Measurements from ENCODE around the gene R3HDML. TPM values are rescaled to one million over a fixed set of nuclear protein-coding genes. Genes with fewer than 3 reads are reported as not detected.

The R3HDML gene
- total and polyA plus RNA-seq, 2 of the 13 experiments (the other 11 are each of a cell fraction or from before 2014, with no cell fraction given), result not detected

- TF ChIP-seq, protein P1, sequence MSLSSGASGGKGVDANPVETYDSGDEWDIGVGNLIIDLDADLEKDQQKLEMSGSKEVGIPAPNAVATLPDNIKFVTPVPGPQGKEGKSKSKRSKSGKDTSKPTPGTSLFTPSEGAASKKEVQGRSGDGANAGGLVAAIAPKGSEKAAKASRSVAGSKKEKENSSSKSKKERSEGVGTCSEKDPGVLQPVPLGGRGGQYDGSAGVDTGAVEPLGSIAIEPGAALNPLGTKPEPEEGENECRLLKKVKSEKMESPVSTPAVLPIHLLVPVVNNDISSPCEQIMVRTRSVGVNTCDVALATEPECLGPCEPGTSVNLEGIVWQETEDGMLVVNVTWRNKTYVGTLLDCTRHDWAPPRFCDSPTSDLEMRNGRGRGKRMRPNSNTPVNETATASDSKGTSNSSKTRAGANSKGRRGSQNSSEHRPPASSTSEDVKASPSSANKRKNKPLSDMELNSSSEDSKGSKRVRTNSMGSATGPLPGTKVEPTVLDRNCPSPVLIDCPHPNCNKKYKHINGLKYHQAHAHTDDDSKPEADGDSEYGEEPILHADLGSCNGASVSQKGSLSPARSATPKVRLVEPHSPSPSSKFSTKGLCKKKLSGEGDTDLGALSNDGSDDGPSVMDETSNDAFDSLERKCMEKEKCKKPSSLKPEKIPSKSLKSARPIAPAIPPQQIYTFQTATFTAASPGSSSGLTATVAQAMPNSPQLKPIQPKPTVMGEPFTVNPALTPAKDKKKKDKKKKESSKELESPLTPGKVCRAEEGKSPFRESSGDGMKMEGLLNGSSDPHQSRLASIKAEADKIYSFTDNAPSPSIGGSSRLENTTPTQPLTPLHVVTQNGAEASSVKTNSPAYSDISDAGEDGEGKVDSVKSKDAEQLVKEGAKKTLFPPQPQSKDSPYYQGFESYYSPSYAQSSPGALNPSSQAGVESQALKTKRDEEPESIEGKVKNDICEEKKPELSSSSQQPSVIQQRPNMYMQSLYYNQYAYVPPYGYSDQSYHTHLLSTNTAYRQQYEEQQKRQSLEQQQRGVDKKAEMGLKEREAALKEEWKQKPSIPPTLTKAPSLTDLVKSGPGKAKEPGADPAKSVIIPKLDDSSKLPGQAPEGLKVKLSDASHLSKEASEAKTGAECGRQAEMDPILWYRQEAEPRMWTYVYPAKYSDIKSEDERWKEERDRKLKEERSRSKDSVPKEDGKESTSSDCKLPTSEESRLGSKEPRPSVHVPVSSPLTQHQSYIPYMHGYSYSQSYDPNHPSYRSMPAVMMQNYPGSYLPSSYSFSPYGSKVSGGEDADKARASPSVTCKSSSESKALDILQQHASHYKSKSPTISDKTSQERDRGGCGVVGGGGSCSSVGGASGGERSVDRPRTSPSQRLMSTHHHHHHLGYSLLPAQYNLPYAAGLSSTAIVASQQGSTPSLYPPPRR (CRISPR knock-in tag; IDR thresholded peaks at IDR 0.05; ENCODE audit: borderline replicate concordance), result no peak; the same call in none of the 2 replicates
- TF ChIP-seq POGZ (CRISPR knock-in tag; IDR thresholded peaks at IDR 0.05) (no peak), ZNF121 (CRISPR knock-in tag; IDR thresholded peaks at IDR 0.05) (no peak), DNMT3B (CRISPR knock-in tag; conservative IDR thresholded peaks at IDR 0.05) (no peak), ZNF282 (IDR thresholded peaks at IDR 0.05; ENCODE audit: partially characterized antibody) (no peak), RFX3 (CRISPR knock-in tag; IDR thresholded peaks at IDR 0.05) (peak; percentile 47; the same call in 1 of the 2 replicates), PRMT3 (CRISPR knock-in tag; IDR thresholded peaks at IDR 0.05; ENCODE audit: borderline replicate concordance, low read depth) (0 out of 2 replicates have a peak, but pooled peaks have one; percentile 2), ZKSCAN5 (CRISPR knock-in tag; IDR thresholded peaks at IDR 0.05) (peak; percentile 27; the same call in 1 of the 2 replicates), ZNF816 (CRISPR knock-in tag; IDR thresholded peaks at IDR 0.05; ENCODE audit: borderline replicate concordance) (no peak; the same call in 1 of the 2 replicates), RBAK (CRISPR knock-in tag; IDR thresholded peaks at IDR 0.05) (peak; percentile 93), ZNF746 (CRISPR knock-in tag; IDR thresholded peaks at IDR 0.05) (peak; percentile 100; the same call in 1 of the 2 replicates), ATAD3A (CRISPR knock-in tag; IDR thresholded peaks at IDR 0.05) (no peak), BRD4 (CRISPR knock-in tag; IDR thresholded peaks at IDR 0.05) (no peak), SRSF4 (IDR thresholded peaks at IDR 0.05; ENCODE audit: low read depth, low read length, poor library complexity, severe bottlenecking) (no peak), GABPA (IDR thresholded peaks at IDR 0.05; ENCODE audit: low read depth, low read length) (no peak), GABPA (CRISPR knock-in tag; IDR thresholded peaks at IDR 0.05; ENCODE audit: low read depth) (peak; percentile 68), HMG20B (CRISPR knock-in tag; conservative IDR thresholded peaks at IDR 0.05) (peak; percentile 99; the same call in 1 of the 2 replicates)
- TF ChIP-seq, protein P2, sequence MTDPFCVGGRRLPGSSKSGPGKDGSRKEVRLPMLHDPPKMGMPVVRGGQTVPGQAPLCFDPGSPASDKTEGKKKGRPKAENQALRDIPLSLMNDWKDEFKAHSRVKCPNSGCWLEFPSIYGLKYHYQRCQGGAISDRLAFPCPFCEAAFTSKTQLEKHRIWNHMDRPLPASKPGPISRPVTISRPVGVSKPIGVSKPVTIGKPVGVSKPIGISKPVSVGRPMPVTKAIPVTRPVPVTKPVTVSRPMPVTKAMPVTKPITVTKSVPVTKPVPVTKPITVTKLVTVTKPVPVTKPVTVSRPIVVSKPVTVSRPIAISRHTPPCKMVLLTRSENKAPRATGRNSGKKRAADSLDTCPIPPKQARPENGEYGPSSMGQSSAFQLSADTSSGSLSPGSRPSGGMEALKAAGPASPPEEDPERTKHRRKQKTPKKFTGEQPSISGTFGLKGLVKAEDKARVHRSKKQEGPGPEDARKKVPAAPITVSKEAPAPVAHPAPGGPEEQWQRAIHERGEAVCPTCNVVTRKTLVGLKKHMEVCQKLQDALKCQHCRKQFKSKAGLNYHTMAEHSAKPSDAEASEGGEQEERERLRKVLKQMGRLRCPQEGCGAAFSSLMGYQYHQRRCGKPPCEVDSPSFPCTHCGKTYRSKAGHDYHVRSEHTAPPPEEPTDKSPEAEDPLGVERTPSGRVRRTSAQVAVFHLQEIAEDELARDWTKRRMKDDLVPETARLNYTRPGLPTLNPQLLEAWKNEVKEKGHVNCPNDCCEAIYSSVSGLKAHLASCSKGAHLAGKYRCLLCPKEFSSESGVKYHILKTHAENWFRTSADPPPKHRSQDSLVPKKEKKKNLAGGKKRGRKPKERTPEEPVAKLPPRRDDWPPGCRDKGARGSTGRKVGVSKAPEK (CRISPR knock-in tag; IDR thresholded peaks at IDR 0.05; ENCODE audit: borderline replicate concordance), result no peak; the same call in 1 of the 2 replicates
- TF ChIP-seq, protein P3, sequence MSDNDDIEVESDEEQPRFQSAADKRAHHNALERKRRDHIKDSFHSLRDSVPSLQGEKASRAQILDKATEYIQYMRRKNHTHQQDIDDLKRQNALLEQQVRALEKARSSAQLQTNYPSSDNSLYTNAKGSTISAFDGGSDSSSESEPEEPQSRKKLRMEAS (IDR thresholded peaks at IDR 0.05), result no peak
- TF ChIP-seq, protein P4, sequence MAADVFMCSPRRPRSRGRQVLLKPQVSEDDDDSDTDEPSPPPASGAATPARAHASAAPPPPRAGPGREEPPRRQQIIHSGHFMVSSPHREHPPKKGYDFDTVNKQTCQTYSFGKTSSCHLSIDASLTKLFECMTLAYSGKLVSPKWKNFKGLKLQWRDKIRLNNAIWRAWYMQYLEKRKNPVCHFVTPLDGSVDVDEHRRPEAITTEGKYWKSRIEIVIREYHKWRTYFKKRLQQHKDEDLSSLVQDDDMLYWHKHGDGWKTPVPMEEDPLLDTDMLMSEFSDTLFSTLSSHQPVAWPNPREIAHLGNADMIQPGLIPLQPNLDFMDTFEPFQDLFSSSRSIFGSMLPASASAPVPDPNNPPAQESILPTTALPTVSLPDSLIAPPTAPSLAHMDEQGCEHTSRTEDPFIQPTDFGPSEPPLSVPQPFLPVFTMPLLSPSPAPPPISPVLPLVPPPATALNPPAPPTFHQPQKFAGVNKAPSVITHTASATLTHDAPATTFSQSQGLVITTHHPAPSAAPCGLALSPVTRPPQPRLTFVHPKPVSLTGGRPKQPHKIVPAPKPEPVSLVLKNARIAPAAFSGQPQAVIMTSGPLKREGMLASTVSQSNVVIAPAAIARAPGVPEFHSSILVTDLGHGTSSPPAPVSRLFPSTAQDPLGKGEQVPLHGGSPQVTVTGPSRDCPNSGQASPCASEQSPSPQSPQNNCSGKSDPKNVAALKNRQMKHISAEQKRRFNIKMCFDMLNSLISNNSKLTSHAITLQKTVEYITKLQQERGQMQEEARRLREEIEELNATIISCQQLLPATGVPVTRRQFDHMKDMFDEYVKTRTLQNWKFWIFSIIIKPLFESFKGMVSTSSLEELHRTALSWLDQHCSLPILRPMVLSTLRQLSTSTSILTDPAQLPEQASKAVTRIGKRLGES (CRISPR knock-in tag; IDR thresholded peaks at IDR 0.05; ENCODE audit: borderline replicate concordance), result peak; percentile 96
These were observed 57.5 kb downstream of the R3HDML start (continued) for GRCh38 chr20:44394452-44394701.

All from HepG2 (cell line).